Neural cell (in vitro differentiated cells): ENCODE results near the gene RIF1.

ENCODE experiments used
- CTCF ChIP-seq: fragments of 450-650 bp; IDR thresholded peaks from 2 replicates; pipeline ENCODE4 v1.5.1; 2014; ENCODE audit warnings: antibody characterized with exemption, mild to moderate bottlenecking, moderate library complexity; ENCODE audit not compliant: poor library complexity, severe bottlenecking
- EP300 ChIP-seq: fragments of 450-650 bp; conservative IDR thresholded peaks from 2 replicates; pipeline ENCODE4 v1.6.1; 2014; ENCODE audit warnings: antibody characterized with exemption, mild to moderate bottlenecking, moderate library complexity; ENCODE audit not compliant: poor library complexity, severe bottlenecking
- EZH2 ChIP-seq: fragments of 200-600, 300-800 bp; shearing (Covaris generic), sonication (generic); IDR thresholded peaks from 2 replicates; pipeline ENCODE4 v1.6.1; 2014; ENCODE audit warnings: antibody characterized with exemption, low read length, borderline replicate concordance, mild to moderate bottlenecking; ENCODE audit not compliant: insufficient read depth, poor library complexity, severe bottlenecking
- POLR2AphosphoS5 ChIP-seq: IDR thresholded peaks from 2 replicates; pipeline ENCODE4 v1.6.1; 2012
- RAD21 ChIP-seq: fragments of 450-650 bp; conservative IDR thresholded peaks from 2 replicates; pipeline ENCODE4 v1.6.1; 2014; ENCODE audit warnings: antibody characterized with exemption, mild to moderate bottlenecking, moderate library complexity
- REST ChIP-seq: IDR thresholded peaks from 2 replicates; pipeline ENCODE4 v1.6.1; 2012; ENCODE audit warnings: borderline replicate concordance
- SMC3 ChIP-seq: fragments of 450-650 bp; conservative IDR thresholded peaks from 2 replicates; pipeline ENCODE4 v1.6.1; 2014; ENCODE audit warnings: antibody characterized with exemption, mild to moderate bottlenecking, moderate library complexity; ENCODE audit not compliant: poor library complexity
- TAF1 ChIP-seq: IDR thresholded peaks from 2 replicates; pipeline ENCODE4 v1.6.1; 2012; ENCODE audit warnings: low read depth

- TF ChIP-seq CTCF (no peak), REST (no peak), TAF1 (no peak), EZH2 (no peak), RAD21 (no peak), SMC3 (no peak), EP300 (no peak), POLR2AphosphoS5 (no peak)
Observed at GRCh38 chr2:151465771-151466170, 56.1 kb downstream of the RIF1 start.
